GM19324 (cell line): ENCODE results near the gene METTL24.
"Not testable (repeated sequence)": the region's sequence is repeated elsewhere in the genome, so short reads cannot be mapped to it uniquely, and the experiment has no call there.

Source experiments
- ATAC-seq: cut with Tn5 transposase; IDR thresholded peaks from one replicate; pipeline ENCODE4 v1.9.1; 2021; ENCODE audit warnings: mild to moderate bottlenecking, moderate library complexity; ENCODE audit not compliant: unreplicated experiment, low FRiP score

The METTL24 gene

GRCh38 chr6:110272781-110273180, 85.4 kb downstream of the METTL24 start:
- not testable (repeated sequence) for ATAC-seq

DNA sequence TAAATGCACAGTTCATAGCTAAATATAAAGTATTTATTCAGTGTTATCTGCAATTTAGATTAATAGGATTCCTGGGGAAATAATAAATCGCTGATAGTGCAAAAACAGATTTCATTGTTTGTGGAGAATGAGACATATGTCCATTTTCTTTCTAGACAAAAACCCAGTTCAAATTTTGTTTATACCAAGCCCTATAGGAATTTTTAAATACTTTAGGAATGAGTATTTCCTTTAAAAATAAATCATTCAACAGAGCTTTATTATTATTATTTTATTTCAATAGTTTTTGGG, 86.5 kb downstream of the METTL24 start:
- no peak for ATAC-seq

DNA sequence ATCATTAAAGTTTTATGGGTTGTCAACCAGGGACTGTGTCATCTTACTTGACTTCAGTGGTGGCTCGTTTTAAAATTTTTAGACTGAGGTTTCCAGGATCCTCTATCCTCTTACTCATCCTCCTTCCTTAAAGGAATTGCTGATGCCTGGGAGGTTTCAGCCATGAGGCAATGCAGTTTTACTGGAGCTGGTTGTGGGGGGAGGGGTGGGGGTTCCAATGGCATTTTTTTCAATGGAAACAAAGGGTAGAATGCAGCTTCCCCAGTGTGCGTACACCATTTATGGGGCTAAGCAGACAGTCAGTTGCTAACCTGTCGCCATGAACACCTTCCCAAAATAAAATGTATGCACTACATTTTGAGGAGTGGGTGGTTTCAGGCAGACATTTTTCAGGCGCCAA, 88.0 kb downstream of the METTL24 start:
- ATAC-seq = no peak

DNA sequence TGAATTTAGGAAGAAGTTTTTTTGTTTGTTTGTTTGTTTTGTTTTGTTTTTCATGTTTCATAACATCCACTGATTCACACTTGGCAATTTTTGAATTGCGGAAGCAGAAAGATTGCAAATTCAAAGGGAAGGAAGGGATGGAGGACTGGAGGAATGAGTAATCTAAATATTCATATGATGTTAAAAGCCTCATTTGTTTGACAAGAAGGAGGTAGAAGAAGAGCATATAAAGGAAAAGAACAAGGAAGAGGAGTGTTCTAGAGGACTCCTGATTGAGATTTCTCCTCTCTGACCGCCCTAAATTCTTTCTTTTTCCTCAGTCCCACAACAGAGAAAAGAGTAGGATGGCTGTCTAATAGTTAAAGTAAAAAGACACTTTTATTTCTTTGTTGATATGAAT, 88.5 kb downstream of the METTL24 start:
- ATAC-seq = no peak

- ATAC-seq = no peak
These were observed 91.2 kb downstream of the METTL24 start for GRCh38 chr6:110266996-110267395.

DNA sequence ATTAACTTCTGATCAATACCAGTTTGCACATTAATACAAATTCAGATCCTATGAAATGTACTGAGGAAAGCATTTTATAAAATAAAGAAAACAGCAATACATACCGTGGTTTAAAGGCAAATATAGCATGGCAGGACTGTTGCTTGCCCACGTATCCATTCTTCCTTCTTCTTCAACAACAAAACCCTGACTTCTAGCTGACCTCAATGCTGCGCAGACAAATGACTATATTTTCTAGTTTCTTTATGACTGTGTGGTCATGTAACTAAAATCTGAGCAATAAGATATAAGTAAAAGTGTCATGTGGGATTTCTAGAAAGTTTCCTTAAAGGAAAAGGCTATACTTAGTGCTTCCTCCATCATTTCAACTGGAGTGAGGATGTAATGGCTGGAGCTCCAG, 92.9 kb downstream of the METTL24 start:
- no peak for ATAC-seq

DNA sequence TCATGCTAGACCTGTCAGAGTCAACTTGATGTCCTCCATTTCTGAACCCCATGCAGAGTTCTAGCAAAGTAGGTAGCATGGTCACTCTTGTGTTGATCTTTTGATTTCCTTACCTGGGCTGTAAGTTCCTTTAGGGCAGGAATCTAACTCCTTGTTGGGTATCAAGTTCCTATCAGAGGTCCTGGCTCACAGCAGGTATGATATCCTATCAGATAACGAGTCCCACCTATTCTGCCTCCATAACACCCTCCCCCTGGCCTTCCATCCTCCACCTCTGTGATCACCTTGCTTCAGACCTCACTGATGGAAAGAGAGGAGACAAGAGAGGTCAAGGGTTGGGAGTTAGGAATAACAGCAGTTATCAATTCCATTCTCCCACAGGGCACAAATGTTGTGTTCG, 101.8 kb downstream of the METTL24 start:
- ATAC-seq = no peak

- no peak for ATAC-seq
These were observed 102.9 kb downstream of the METTL24 start for GRCh38 chr6:110255211-110255750.

DNA sequence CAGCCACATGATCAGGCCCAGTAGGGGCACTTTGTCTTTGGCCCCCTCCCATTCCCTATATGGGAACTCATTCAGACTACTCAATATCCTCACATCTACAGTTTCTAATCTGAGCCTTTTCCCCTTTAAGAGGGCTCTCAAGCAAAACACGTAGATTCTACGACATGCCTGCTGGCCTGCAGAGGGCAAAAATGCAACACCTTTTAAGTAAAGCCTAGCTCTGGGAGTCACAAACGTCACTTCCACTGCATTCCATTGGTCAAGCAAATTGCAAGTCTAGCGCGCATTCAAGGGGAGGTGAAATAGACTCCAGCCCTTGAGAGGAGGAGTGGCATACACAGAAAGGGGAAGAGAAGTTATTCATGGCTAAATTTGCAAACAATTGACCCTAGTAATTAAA, 107.3 kb downstream of the METTL24 start:
- ATAC-seq = no peak

GRCh38 chr6:110250058-110250457, 108.1 kb downstream of the METTL24 start:
- ATAC-seq = no peak

GRCh38 chr6:110246900-110247546, 111.1 kb downstream of the METTL24 start:
- ATAC-seq = no peak

DNA sequence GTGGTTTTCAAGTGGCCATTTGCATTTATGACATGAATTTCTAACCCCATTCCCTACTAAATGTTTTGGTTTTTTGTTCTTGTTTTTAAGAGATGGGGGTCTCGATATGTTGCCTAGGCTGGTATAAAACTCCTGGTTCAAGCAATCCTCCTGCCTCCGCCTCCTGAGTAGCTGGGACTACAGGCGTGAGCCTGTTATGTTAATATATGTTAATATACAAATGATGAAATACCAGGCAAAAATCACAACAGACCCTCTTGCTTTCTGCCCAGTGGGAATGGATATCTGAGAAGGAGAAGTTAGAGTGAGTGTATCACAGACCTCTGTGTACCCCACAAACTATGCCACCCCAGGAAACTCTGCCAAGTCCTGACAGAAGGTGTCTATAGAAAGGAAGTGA, 111.8 kb downstream of the METTL24 start:
- ATAC-seq = no peak

DNA sequence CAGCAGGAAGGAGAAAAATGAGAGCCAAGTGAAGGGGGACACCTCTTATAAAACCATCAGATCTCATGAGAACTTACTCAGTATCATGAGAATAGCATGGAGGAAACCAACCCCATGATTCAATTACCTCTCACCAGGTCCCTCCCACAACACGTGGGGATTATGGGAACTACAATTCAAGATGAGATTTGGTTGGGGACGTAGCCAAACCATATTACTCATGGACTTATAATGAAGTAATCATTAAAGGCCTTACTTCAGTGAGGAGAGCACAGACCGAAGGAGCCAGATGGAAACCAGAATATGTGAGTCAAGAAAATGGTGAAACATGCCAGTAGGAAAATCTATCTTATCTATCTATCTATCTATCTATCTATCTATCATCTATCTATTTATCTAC, 113.5 kb downstream of the METTL24 start:
- ATAC-seq = not testable (repeated sequence)

- ATAC-seq = no peak
These were observed 118.4 kb downstream of the METTL24 start for GRCh38 chr6:110239526-110240274.

DNA sequence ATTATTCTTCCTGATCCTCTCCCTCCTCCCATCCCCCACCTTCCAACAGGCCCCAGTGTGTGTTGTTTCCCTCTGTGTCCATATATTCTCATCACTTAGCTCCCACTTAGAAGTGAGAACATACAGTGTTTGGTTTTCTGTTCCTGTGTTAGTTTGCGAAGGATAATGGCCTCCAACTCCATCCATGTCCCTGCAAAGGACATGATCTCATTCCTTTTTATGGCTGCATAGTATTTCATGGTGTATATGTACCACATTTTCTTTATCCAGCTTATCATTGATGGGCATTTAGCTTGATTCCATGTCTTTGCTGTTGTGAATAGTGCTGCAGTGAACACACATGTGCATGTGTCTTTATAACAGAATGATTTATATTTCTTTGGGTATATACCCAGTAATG, 122.1 kb downstream of the METTL24 start:
- not testable (repeated sequence) for ATAC-seq

GRCh38 chr6:110233770-110234374, 124.3 kb downstream of the METTL24 start:
- peak; percentile 62 for ATAC-seq

DNA sequence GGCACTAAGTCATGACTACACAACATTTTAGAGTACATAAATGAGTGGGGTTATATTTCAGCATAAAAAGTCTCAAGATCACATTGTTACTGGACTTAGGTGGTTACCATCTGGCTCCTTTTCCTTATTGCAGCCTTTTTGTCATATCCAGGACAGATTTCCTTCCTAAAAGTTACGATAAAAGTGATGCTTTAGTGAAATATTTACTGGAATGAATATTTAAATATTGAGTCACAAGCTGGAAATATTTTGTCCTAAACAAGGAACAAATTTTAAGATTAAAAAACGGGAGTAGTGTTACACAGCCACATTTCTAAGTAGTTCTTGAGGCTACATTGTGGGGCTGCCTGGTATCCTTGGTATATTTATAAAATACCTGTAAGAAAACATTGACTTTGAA, 125.7 kb downstream of the METTL24 start:
- ATAC-seq = no peak

- ATAC-seq = no peak
These were observed 131.9 kb downstream of the METTL24 start for GRCh38 chr6:110226261-110226660.

GRCh38 chr6:110221738-110222137, 136.4 kb downstream of the METTL24 start:
- ATAC-seq = no peak

DNA sequence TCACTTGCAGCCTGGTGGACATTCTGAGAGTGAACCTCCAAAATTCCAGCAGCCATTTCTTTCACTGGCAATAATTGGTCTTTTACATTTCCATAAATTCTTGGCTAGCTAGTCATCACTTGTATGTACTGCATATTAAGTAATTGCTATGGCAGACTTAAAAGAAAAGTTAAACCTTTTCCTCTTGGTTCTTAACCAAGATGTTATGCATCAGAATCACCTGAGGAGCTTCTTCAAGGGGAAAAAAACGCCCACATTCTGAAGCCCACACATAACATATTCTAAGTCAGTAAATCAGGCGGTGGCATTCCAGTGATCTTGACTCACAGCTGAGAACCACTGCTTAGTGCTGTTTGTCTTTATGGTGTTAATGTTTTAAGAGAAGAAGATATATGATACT, 140.9 kb downstream of the METTL24 start:
- ATAC-seq = no peak

GRCh38 chr6:110216140-110216539, 142.0 kb downstream of the METTL24 start:
- ATAC-seq = no peak

DNA sequence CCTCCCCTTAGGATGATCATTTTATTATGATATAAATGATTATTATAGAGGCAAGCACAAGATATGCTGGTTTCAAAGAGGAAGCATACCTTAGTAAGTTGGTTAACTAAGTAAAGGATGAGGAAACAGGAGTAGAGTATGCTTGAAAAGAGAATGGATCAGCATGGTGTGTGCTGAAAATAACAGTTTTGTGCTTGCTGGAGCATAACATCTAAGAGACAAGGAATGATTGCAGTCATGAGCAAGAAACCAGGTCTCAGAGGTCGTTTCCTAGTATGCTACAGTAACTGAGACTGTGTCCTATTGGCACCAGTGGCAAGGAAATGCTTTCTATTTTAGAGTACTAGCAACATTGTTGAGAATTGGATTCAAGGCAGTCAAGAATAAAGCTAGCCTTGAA, 143.8 kb downstream of the METTL24 start:
- ATAC-seq = no peak
